ENCODE measurements around the gene ZIC2.

The ZIC2 gene

DNA sequence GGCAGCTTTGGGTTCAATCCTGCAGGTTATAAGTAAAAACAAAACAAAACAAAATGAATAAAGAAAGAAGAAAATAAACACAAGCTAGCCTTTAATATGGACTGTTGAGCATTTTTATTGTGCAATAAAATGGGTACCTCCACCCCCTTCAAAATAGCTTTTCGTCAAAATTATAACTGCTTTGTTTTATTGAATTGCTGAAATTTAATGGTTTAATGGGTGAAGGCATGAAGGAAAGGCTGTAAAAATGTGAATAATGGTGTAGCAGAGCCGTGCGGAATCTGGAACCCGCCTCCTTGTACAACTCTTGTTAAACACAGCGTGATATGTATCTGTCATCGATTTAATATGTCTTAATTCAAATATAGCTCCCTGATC, 7.8 kb upstream of the ZIC2 start:
- WGBS, 2 experiments: 36 to 62% methylated on average over 4 to 6 of the region's 6 CpGs
- peaks cover 6% of the 10 kb centered on the region for H3K36me3 ChIP-seq (ENCODE audit: control insufficient read depth, insufficient read depth, low read length)
- no peak overlapping the region for H3K4me3 ChIP-seq (ENCODE audit: insufficient read depth, low read depth, low read length)
- H3K27me3 ChIP-seq (ENCODE audit: control insufficient read depth, insufficient read depth, low read length, poor library complexity, severe bottlenecking): peaks cover 75% of the 10 kb centered on the region
- H3K4me1 ChIP-seq (ENCODE audit: control insufficient read depth, insufficient read depth, low read length): peaks cover 36% of the 10 kb centered on the region
- no peaks in the 10 kb centered on the region for H3K9me3 ChIP-seq (ENCODE audit: control insufficient read depth, low read length)
- H3K27ac ChIP-seq (ENCODE audit: insufficient read depth, low read depth, low read length, poor library complexity, severe bottlenecking): no peak overlapping the region

DNA sequence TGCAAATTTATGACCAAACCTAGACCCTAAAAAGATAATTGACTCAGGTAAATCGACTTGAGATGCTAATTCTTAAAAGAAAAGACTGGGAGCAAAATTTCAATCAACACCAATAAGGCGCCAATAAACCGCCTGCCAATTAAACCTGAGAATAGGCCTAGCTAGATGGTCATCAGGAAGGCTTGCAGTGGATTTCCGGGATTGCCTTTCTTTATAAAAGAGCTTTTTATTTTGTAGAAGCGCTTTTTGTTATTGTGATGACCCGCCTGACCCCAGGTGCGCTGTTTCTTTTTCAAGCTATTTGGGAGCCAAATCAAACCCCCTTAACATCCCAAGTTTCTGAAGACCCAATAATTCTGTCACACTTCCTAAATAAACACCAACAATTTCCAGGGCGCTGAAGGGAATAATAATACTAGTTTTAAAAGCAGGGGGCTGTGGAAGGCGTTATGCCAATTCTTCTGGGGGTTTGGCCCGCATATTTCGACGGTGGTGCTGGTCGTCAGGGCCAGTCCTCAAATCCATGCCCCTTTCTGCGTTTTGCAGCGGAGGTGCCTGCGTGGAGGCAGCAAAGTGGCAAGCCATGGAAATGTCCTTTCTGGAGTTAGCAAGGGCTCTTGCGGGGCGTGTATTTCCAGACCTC, 7.2 kb upstream of the ZIC2 start:
- no peaks in the 10 kb centered on the region for H3K36me3 ChIP-seq (ENCODE audit: control insufficient read depth, insufficient read depth, low read length)
- no peaks in the 10 kb centered on the region for H3K9me3 ChIP-seq (ENCODE audit: control insufficient read depth, low read length)
- H3K27me3 ChIP-seq (ENCODE audit: control insufficient read depth, insufficient read depth, low read length, poor library complexity, severe bottlenecking): peaks cover 77% of the 10 kb centered on the region
- 9 to 15% methylated on average over 18 of the region's 18 CpGs for WGBS, 2 experiments
- H3K27ac ChIP-seq (ENCODE audit: insufficient read depth, low read depth, low read length, poor library complexity, severe bottlenecking): no peak overlapping the region
- peaks cover 39% of the 10 kb centered on the region for H3K4me1 ChIP-seq (ENCODE audit: control insufficient read depth, insufficient read depth, low read length)
- H3K4me3 ChIP-seq (ENCODE audit: insufficient read depth, low read depth, low read length): no peak overlapping the region

DNA sequence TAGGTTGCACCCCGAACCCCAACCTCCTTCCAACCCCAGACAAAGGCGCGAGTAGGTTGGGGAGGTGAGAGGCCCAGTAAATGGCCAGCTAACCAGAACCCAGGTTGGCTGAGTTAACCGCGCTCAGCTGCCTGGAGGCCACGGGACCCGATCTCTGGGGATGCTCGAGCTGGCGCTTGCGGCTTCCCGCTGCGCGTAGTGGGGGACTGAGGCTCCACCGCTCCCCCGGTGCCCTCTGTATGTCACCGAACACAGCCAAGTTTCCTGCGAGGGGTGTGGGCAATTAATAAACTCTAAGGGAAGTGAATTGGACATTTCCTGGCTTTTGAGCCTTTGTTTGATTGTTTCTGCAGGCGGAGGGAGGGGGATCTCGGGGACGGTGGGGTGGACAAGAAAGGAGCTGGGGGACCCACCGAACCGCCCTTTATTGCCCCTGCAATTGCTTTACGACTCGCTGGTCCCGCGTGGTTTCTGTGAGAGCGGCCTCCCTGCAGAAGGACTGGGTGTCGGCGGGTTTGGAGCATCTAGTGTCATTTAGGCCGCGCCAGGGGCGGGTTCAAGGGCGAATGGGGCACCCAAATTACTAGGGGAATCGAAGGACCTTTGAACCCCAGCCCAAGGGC, 6.5 kb upstream of the ZIC2 start:
- H3K4me3 ChIP-seq (ENCODE audit: insufficient read depth, low read depth, low read length): no peak overlapping the region
- H3K9me3 ChIP-seq (ENCODE audit: control insufficient read depth, low read length): no peaks in the 10 kb centered on the region
- peaks cover 39% of the 10 kb centered on the region for H3K4me1 ChIP-seq (ENCODE audit: control insufficient read depth, insufficient read depth, low read length)
- no peaks in the 10 kb centered on the region for H3K36me3 ChIP-seq (ENCODE audit: control insufficient read depth, insufficient read depth, low read length)
- WGBS, 2 experiments: 35 to 44% methylated on average over 34 of the region's 34 CpGs
- peaks cover 77% of the 10 kb centered on the region for H3K27me3 ChIP-seq (ENCODE audit: control insufficient read depth, insufficient read depth, low read length, poor library complexity, severe bottlenecking)
- no peak overlapping the region for H3K27ac ChIP-seq (ENCODE audit: insufficient read depth, low read depth, low read length, poor library complexity, severe bottlenecking)

GRCh38 chr13:99975626-99976025, 6.0 kb upstream of the ZIC2 start:
- Histone ChIP-seq H3K27me3 (ENCODE audit: control insufficient read depth, insufficient read depth, low read length, poor library complexity, severe bottlenecking) (peaks cover 77% of the 10 kb centered on the region), H3K36me3 (ENCODE audit: control insufficient read depth, insufficient read depth, low read length) (no peaks in the 10 kb centered on the region), H3K9me3 (ENCODE audit: control insufficient read depth, low read length) (no peaks in the 10 kb centered on the region), H3K27ac (ENCODE audit: insufficient read depth, low read depth, low read length, poor library complexity, severe bottlenecking) (no peak overlapping the region), H3K4me3 (ENCODE audit: insufficient read depth, low read depth, low read length) (no peak overlapping the region), H3K4me1 (ENCODE audit: control insufficient read depth, insufficient read depth, low read length) (peaks cover 39% of the 10 kb centered on the region)
- 73 to 78% methylated on average over 19 of the region's 19 CpGs for WGBS, 2 experiments

DNA sequence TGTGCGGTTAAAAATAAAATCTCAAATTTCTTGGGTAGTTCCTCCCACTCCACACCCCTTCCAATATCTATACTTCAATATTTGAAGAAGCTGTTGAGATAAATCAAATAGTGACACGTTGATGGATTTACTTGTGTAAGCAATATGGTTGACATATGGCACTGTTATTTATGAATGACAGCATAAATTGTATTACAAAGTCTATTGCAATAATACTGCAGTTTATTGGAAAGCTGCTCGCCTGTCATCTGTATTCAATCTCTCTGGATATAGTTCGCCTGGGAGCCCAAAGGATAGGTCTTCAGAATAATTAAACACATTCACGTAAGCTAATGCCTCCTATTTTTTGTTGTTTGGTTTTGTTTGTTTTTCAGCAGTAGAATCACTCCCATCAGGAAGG, 5.0 kb upstream of the ZIC2 start:
- no peaks in the 10 kb centered on the region for H3K9me3 ChIP-seq (ENCODE audit: control insufficient read depth, low read length)
- peaks cover 74% of the 10 kb centered on the region for H3K27me3 ChIP-seq (ENCODE audit: control insufficient read depth, insufficient read depth, low read length, poor library complexity, severe bottlenecking)
- H3K4me1 ChIP-seq (ENCODE audit: control insufficient read depth, insufficient read depth, low read length): peaks cover 39% of the 10 kb centered on the region
- WGBS, 2 experiments: 81 to 96% methylated on average over 3 to 4 of the region's 5 CpGs
- H3K36me3 ChIP-seq (ENCODE audit: control insufficient read depth, insufficient read depth, low read length): no peaks in the 10 kb centered on the region
- H3K4me3 ChIP-seq (ENCODE audit: insufficient read depth, low read depth, low read length): no peak overlapping the region
- no peak overlapping the region for H3K27ac ChIP-seq (ENCODE audit: insufficient read depth, low read depth, low read length, poor library complexity, severe bottlenecking)

GRCh38 chr13:99977334-99977911, 4.2 kb upstream of the ZIC2 start:
- H3K27me3 ChIP-seq (ENCODE audit: control insufficient read depth, insufficient read depth, low read length, poor library complexity, severe bottlenecking): peaks cover 66% of the 10 kb centered on the region
- H3K27ac ChIP-seq (ENCODE audit: insufficient read depth, low read depth, low read length, poor library complexity, severe bottlenecking): no peak overlapping the region
- H3K9me3 ChIP-seq (ENCODE audit: control insufficient read depth, low read length): no peaks in the 10 kb centered on the region
- 49 to 53% methylated on average over 5 to 6 of the region's 7 CpGs for WGBS, 2 experiments
- peak overlapping the region; percentile 94 for H3K4me3 ChIP-seq (ENCODE audit: insufficient read depth, low read depth, low read length)
- peaks cover 34% of the 10 kb centered on the region for H3K4me1 ChIP-seq (ENCODE audit: control insufficient read depth, insufficient read depth, low read length)
- peaks cover 4% of the 10 kb centered on the region for H3K36me3 ChIP-seq (ENCODE audit: control insufficient read depth, insufficient read depth, low read length)

DNA sequence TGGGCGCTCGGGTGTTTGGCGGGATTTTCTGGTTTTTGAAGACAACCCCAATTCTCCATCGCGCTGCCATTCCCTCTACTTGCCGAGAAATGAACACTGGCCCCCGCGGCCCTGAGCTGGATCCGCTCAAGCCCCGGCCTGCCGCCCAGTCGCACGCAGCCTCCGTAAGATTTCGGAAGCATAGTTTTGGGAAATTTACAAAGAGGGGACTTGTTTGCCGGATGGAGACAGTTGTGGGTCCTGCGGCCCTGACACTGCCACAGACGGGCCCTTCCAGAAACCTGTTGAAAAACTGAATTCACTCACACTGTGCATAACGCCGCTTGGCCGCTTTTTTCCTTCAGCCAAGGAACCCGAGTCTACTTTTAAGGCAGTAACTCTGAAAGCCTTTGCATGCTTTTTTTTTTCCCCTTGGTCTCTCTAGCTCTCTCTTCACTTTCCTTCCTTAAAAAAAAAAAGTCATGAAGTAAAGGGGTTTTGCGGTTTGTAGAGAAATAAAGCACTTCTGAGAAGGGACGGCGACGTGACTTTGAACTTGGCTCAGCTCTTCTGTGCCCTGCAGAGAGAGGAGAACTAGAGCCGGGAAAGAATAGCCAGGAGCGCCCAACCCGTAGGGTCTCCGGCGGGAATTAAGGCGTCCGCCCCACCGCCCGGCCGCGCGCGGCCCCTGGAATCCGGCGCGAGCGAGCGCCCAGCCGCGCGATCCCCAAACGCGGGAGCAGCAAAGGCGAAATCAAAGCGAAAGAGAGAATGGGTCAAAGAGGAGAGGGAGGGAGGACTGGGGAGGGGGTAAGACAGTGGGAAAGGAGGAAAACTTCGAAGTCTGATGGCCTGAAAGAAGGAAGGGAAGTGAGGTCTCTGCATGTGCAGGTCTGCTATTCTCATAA, 3.4 kb upstream of the ZIC2 start:
- Histone ChIP-seq H3K36me3 (ENCODE audit: control insufficient read depth, insufficient read depth, low read length) (peaks cover 11% of the 10 kb centered on the region), H3K4me1 (ENCODE audit: control insufficient read depth, insufficient read depth, low read length) (peaks cover 27% of the 10 kb centered on the region), H3K4me3 (ENCODE audit: insufficient read depth, low read depth, low read length) (peak overlapping the region; percentile 94), H3K9me3 (ENCODE audit: control insufficient read depth, low read length) (no peaks in the 10 kb centered on the region), H3K27ac (ENCODE audit: insufficient read depth, low read depth, low read length, poor library complexity, severe bottlenecking) (peak overlapping the region; percentile 31), H3K27me3 (ENCODE audit: control insufficient read depth, insufficient read depth, low read length, poor library complexity, severe bottlenecking) (peaks cover 59% of the 10 kb centered on the region)
- WGBS, 2 experiments: 8 to 9% methylated on average over 52 of the region's 52 CpGs

- H3K27ac ChIP-seq (ENCODE audit: insufficient read depth, low read depth, low read length, poor library complexity, severe bottlenecking): peak overlapping the region; percentile 67
- peaks cover 51% of the 10 kb centered on the region for H3K27me3 ChIP-seq (ENCODE audit: control insufficient read depth, insufficient read depth, low read length, poor library complexity, severe bottlenecking)
- H3K4me3 ChIP-seq (ENCODE audit: insufficient read depth, low read depth, low read length): peak overlapping the region; percentile 94
- no peaks in the 10 kb centered on the region for H3K9me3 ChIP-seq (ENCODE audit: control insufficient read depth, low read length)
- 0 to 1% methylated on average over 14 to 18 of the region's 18 CpGs for WGBS, 2 experiments
- peaks cover 22% of the 10 kb centered on the region for H3K4me1 ChIP-seq (ENCODE audit: control insufficient read depth, insufficient read depth, low read length)
- H3K36me3 ChIP-seq (ENCODE audit: control insufficient read depth, insufficient read depth, low read length): peaks cover 18% of the 10 kb centered on the region
Measured at GRCh38 chr13:99978799-99979452, 2.7 kb upstream of the ZIC2 start.

DNA sequence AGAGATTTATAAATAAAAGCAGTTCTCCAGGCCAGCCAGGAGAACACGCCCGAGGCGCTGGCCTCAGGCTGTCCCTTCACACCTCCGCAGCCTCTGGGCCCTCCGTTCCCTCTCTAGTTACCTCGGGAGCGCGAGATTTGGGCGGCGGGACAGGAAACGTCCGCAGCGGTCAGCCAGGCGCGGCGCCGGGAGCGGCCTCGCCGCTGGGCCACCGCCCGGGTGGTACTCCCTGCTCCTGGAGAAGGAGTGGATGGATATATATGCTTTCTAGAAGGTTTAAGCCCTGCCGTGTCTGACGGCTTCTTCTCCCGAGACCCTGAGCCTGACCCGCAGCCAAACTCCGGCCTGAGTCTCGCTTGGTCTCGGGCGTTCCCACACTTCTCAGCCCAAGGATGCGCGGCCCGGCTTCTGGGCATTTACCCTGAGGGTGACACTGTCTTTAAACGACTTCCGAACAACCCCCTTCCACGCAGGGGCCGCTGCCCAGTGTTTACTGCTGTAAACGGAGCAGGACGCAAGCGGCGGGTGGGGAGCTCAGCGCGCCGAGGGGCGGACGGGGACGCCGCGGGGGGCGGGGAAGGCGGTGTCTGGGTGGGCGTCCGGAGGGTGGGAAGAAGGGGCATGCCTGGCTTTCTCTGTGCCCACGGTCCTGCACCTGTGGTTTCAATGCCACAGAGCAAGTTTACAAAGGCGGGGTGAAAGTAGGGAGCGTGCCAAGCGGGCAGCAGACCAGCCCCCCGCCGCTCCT, 2.0 kb upstream of the ZIC2 start:
- Histone ChIP-seq H3K4me3 (ENCODE audit: insufficient read depth, low read depth, low read length) (peak overlapping the region; percentile 94), H3K27ac (ENCODE audit: insufficient read depth, low read depth, low read length, poor library complexity, severe bottlenecking) (peak overlapping the region; percentile 80), H3K9me3 (ENCODE audit: control insufficient read depth, low read length) (no peaks in the 10 kb centered on the region), H3K4me1 (ENCODE audit: control insufficient read depth, insufficient read depth, low read length) (peaks cover 22% of the 10 kb centered on the region), H3K27me3 (ENCODE audit: control insufficient read depth, insufficient read depth, low read length, poor library complexity, severe bottlenecking) (peaks cover 44% of the 10 kb centered on the region), H3K36me3 (ENCODE audit: control insufficient read depth, insufficient read depth, low read length) (peaks cover 24% of the 10 kb centered on the region)
- 0% methylated on average over 59 of the region's 59 CpGs for WGBS, 2 experiments
